ENCODE data around the gene TMEM132E. TPM values are rescaled to one million over a fixed set of nuclear protein-coding genes. Genes with fewer than 3 reads are reported as not detected.
A peak's percentile ranks its signal among the peaks of the same experiment; 100 is the strongest.

Gene TMEM132E, protein sequence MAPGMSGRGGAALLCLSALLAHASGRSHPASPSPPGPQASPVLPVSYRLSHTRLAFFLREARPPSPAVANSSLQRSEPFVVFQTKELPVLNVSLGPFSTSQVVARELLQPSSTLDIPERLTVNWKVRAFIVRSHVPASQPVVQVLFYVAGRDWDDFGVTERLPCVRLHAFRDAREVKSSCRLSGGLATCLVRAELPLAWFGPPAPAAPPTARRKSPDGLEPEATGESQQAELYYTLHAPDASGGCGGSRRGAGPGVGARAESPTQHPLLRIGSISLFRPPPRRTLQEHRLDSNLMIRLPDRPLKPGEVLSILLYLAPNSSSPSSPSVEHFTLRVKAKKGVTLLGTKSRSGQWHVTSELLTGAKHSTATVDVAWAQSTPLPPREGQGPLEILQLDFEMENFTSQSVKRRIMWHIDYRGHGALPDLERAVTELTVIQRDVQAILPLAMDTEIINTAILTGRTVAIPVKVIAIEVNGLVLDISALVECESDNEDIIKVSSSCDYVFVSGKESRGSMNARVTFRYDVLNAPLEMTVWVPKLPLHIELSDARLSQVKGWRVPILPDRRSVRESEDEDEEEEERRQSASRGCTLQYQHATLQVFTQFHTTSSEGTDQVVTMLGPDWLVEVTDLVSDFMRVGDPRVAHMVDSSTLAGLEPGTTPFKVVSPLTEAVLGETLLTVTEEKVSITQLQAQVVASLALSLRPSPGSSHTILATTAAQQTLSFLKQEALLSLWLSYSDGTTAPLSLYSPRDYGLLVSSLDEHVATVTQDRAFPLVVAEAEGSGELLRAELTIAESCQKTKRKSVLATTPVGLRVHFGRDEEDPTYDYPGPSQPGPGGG (N-terminal part only)
- total RNA-seq (2013; cell fraction: nucleolus; rRNA removed), result not detected in 2 replicates
- not detected in 2 replicates for total RNA-seq (2014; rRNA removed)
- not detected in 2 replicates for total RNA-seq (2014; rRNA removed; fragmentation: Illumina TruSeq; extraction: Trizol)
- not detected in 2 replicates for total RNA-seq (2021)
- polyA plus RNA-seq (2011; ENCODE audit: low read depth), result not detected
- polyA plus RNA-seq (2011; rRNA removed), result not detected in 2 replicates
- polyA plus RNA-seq (2011; cell fraction: cytosol; rRNA removed), result not detected in 2 replicates
- polyA plus RNA-seq (2011; cell fraction: nucleus; rRNA removed), result not detected in 2 replicates
- polyA plus RNA-seq (2012), result not detected in 2 replicates
- polyA plus RNA-seq (2014; fragmentation: Illumina TruSeq; extraction: Trizol), result not detected in 2 replicates
- polyA plus RNA-seq (2014; fragmentation: Nextera tagmentation; extraction: Ambion mirVana), result not detected
- not detected in 2 replicates for polyA plus RNA-seq (2014; rRNA removed)
- polyA plus RNA-seq (2016; fragmentation: Nextera tagmentation; extraction: Ambion mirVana), result not detected
- not detected in 2 replicates for polyA minus RNA-seq (2011; rRNA and poly(A)+ RNA removed)
- polyA minus RNA-seq (2011; cell fraction: cytosol; rRNA and poly(A)+ RNA removed), result not detected in 2 replicates
- polyA minus RNA-seq (2011; cell fraction: nucleus; rRNA and poly(A)+ RNA removed), result not detected in 2 replicates
- Bru-seq, nascent RNA, result not detected
- BruChase-seq, experiment 1, labeled RNA remaining after a 6-hour chase, result not detected
- BruChase-seq, experiment 2, labeled RNA remaining after a 2-hour chase, result not detected
- long read RNA-seq, experiment 1, result 0 reads
- long read RNA-seq, experiment 2, result 0 reads

DNA sequence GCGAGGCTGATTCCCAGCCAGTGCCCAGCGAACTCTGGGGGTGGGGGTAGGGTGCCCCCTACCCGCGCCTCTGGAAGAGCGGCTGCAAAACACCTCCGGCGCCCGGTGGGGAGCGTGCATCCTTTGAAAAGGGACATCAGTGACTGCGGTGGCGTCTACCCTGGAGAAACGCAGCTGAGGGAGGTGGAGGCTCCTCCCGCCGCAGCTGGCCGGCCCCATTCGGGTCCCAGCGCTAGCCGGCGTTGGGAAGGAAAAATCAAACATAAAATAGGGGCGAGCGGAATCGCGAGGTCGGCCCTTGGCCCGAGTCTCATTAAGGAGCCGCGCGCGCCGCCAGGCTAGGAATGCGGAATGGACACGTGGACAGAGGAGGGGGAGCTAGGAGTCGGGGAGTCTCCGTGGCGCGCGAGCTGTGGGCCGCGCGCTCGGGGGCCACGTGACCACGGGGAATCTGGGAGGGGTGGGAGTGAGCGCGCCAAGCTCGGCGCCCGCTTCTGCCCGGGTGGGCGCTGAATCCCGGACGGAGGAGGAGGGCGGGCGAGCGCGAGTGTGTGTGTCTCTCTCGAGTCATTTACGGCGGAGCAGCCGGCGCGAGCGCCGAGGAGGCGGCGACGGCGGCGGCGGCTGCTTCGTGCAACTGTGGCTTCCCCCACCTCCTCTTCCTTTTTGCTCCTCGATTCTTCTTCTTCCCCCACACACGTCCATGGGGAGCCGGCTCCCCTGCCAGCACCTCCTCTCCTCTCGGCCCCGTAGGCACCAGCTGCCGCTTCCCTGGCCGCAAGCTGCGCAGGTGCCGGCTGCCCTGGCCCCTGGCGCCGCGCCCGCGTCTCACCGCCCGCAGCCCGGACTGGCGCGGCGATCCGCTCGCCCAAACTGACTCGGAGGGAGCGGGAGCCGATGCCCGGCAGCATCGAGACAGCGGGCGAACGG lies at the start of gene TMEM132E:
Gene TMEM132E, plus strand, starts transcription at position 566 of the 930 bp plus-strand sequence. CDS start 1,495 bp downstream, outside the sequence.
- BruUV-seq (replicated peaks), result no TSS peak
- Histone ChIP-seq H3K36me3 (ENCODE audit: control insufficient read depth in 2 of 2, insufficient read depth in 2 of 2, low read length in 1 of 2) (no peaks in the 10 kb centered on the region), H3K27ac (ENCODE audit: control insufficient read depth, insufficient read depth) (no peak within 1 kb of the TSS), H4K20me1 (ENCODE audit: control insufficient read depth, insufficient read depth) (peaks cover 2% of the 10 kb centered on the region; the same call in 1 of the 2 replicates), H3K4me3 (no peak within 1 kb of the TSS), H2AFZ (ENCODE audit: control insufficient read depth, low read depth, low read length) (no peak within 1 kb of the TSS), H3K9ac (ENCODE audit: control insufficient read depth, insufficient read depth, low read length) (no peak within 1 kb of the TSS), H3K4me2 (ENCODE audit: control insufficient read depth, insufficient read depth) (no peak within 1 kb of the TSS), H3K79me2 (ENCODE audit: control insufficient read depth, insufficient read depth, low read length) (no peaks in the 10 kb centered on the region), H3K9me3 (replicated peaks; ENCODE audit: control insufficient read depth, insufficient read depth, low read length) (no peaks in the 10 kb centered on the region), H3K4me1 (ENCODE audit: control insufficient read depth, insufficient read depth, low read length) (no peaks in the 10 kb centered on the region), H3K27me3 (replicated peaks in 1 of 2; ENCODE audit: control insufficient read depth in 2 of 2, insufficient read depth in 2 of 2, low read length in 1 of 2) (peaks cover 19 to 25% of the 10 kb centered on the region in 2 experiments)
- POLR2A ChIA-PET, result no interaction called here
- SMC1A ChIA-PET (ENCODE audit: uncharacterized antibody, unreplicated experiment), result no interaction called here
- FAIRE-seq (no peak), ATAC-seq (no peak), DNase-seq (ENCODE audit: low read depth, low spot score) (no peak)
- intact Hi-C loops (cut with micrococcal nuclease; ENCODE audit: unreplicated experiment) (no loop called here), in situ Hi-C loops (cut with MboI) (no loop called here)
- 38% methylated on average over 53 of the region's 101 CpGs for WGBS (ENCODE audit: insufficient coverage, insufficient replicate concordance, low lambda C conversion rate, missing lambda C conversion rate)
- TF ChIP-seq SUZ12 (IDR thresholded peaks at IDR 0.05; ENCODE audit: unreplicated experiment), result peak; percentile 69
- no peak for TF ChIP-seq ZNF274 (IDR thresholded peaks at IDR 0.05; ENCODE audit: insufficient read depth, insufficient read length)
- TF ChIP-seq, protein P1, sequence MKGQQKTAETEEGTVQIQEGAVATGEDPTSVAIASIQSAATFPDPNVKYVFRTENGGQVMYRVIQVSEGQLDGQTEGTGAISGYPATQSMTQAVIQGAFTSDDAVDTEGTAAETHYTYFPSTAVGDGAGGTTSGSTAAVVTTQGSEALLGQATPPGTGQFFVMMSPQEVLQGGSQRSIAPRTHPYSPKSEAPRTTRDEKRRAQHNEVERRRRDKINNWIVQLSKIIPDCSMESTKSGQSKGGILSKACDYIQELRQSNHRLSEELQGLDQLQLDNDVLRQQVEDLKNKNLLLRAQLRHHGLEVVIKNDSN (IDR thresholded peaks at IDR 0.05; ENCODE audit: borderline replicate concordance, extremely low read length, insufficient read depth, low read depth, low read length), result peak; percentile 48
- RAD21 ChIA-PET (ENCODE audit: unreplicated experiment), result no interaction called here
- CTCF ChIA-PET, result no interaction called here

Measured in GM12878 (cell line).